ENCODE data around the gene KLK11.

- no peak for TF ChIP-seq JUNB (IDR thresholded peaks at IDR 0.05)
- TF ChIP-seq CTCF (IDR thresholded peaks at IDR 0.05 in 2 of 3, conservative IDR thresholded peaks at IDR 0.05 in 1 of 3; ENCODE audit: control insufficient read depth in 2 of 3, extremely low read depth in 1 of 3, insufficient read depth in 1 of 3, low read depth in 3 of 3, low read length in 3 of 3), result no peak
Observed at GRCh38 chr19:50998061-50998460, 28.4 kb downstream of the KLK11 start.
